ENCODE data around the gene TSPAN4. TPM values are rescaled to one million over a fixed set of nuclear protein-coding genes. Genes with fewer than 3 reads are reported as not detected.

The TSPAN4 gene
- total RNA-seq, 2 experiments from 2014 or later: 9.4 to 12.1 TPM

GRCh38 chr11:844693-845644 is 2.3 kb downstream of the TSPAN4 start:
- ChIA-PET CTCF (ENCODE audit: unreplicated experiment) (interaction anchor here (0.6 to 0.7 kb wide), 2 partner anchors 11 to 420 kb away, joined by 3 read pairs; no protein-coding TSS in a partner anchor), POLR2A (interaction anchor here (0.8 kb wide), 1 partner anchor 23 kb away, joined by 3 read pairs; no protein-coding TSS in a partner anchor)
- Histone ChIP-seq H3K79me2 (ENCODE audit: insufficient read depth, low read depth, low read length) (peaks cover 18% of the 10 kb centered on the region), H3K36me3 (ENCODE audit: insufficient read depth, low read length) (peaks cover 8% of the 10 kb centered on the region; the same call in 1 of the 2 replicates), H3K4me3 (ENCODE audit: low read depth, low read length, poor library complexity, severe bottlenecking) (no peak overlapping the region), H3K9me3 (ENCODE audit: low read length) (no peaks in the 10 kb centered on the region), H4K20me1 (ENCODE audit: insufficient read depth, low read length) (peaks cover 10% of the 10 kb centered on the region; the same call in 1 of the 2 replicates), H2AFZ (ENCODE audit: low read length) (no peak overlapping the region), H3K4me2 (ENCODE audit: low read length) (no peak overlapping the region; the same call in 1 of the 2 replicates), H3K4me1 (ENCODE audit: insufficient read depth, low read length, poor library complexity, severe bottlenecking) (peaks cover 40% of the 10 kb centered on the region), H3K27ac (ENCODE audit: low read depth, low read length, poor library complexity, severe bottlenecking) (no peak overlapping the region), H3K9me2 (ENCODE audit: insufficient read depth, low read length) (no peaks in the 10 kb centered on the region)
- no TSS peak for BruUV-seq (replicated peaks)
- DNase-seq (ENCODE audit: low spot score): peak; percentile 32
- TF ChIP-seq CTCF (conservative IDR thresholded peaks at IDR 0.05; ENCODE audit: low read length) (no peak), EZH2phosphoT487 (IDR thresholded peaks at IDR 0.05; ENCODE audit: borderline replicate concordance, low read depth, low read length) (no peak)
- intact Hi-C loops (cut with micrococcal nuclease; ENCODE audit: unreplicated experiment): loop anchor here (5.0 kb wide), 2 partner anchors 62 to 132 kb away; no protein-coding TSS in a partner anchor

GRCh38 chr11:845872-846495 is 3.3 kb downstream of the TSPAN4 start:
- Histone ChIP-seq H3K4me3 (ENCODE audit: low read depth, low read length, poor library complexity, severe bottlenecking) (no peak overlapping the region), H4K20me1 (ENCODE audit: insufficient read depth, low read length) (peaks cover 4% of the 10 kb centered on the region; the same call in 1 of the 2 replicates), H3K79me2 (ENCODE audit: insufficient read depth, low read depth, low read length) (peaks cover 13% of the 10 kb centered on the region), H3K9me3 (ENCODE audit: low read length) (no peaks in the 10 kb centered on the region), H3K27ac (ENCODE audit: low read depth, low read length, poor library complexity, severe bottlenecking) (no peak overlapping the region), H3K4me1 (ENCODE audit: insufficient read depth, low read length, poor library complexity, severe bottlenecking) (peaks cover 36% of the 10 kb centered on the region), H3K4me2 (ENCODE audit: low read length) (no peak overlapping the region), H3K36me3 (ENCODE audit: insufficient read depth, low read length) (no peaks in the 10 kb centered on the region), H3K9me2 (ENCODE audit: insufficient read depth, low read length) (no peaks in the 10 kb centered on the region), H2AFZ (ENCODE audit: low read length) (no peak overlapping the region)
- BruUV-seq (replicated peaks): no TSS peak
- intact Hi-C loops (cut with micrococcal nuclease; ENCODE audit: unreplicated experiment): loop anchor here (5.0 kb wide), 2 partner anchors 61 to 131 kb away; no protein-coding TSS in a partner anchor
- no peak for TF ChIP-seq EZH2phosphoT487 (IDR thresholded peaks at IDR 0.05; ENCODE audit: borderline replicate concordance, low read depth, low read length)
- no peak for TF ChIP-seq CTCF (conservative IDR thresholded peaks at IDR 0.05; ENCODE audit: low read length)
- ChIA-PET CTCF (ENCODE audit: unreplicated experiment) (interaction anchor here (0.6 kb wide), 2 partner anchors 27 to 421 kb away, joined by 3 read pairs; no protein-coding TSS in a partner anchor), POLR2A (interaction anchor here (0.8 kb wide), 1 partner anchor 35 kb away, joined by 6 read pairs; no protein-coding TSS in a partner anchor)
- DNase-seq (ENCODE audit: low spot score): no peak

Data from OCI-LY7 (cell line).